Posterior vena cava (tissue), 2 donors: ENCODE results near the gene CYCS. TPM values are rescaled to one million over a fixed set of nuclear protein-coding genes. Genes with fewer than 3 reads are reported as not detected.
"Not testable (repeated sequence)": the region's sequence is repeated elsewhere in the genome, so short reads cannot be mapped to it uniquely, and the experiment has no call there.

Experiments
- DNase-seq: peaks from one replicate; pipeline ENCODE4 v3.0.0-alpha.2; 2020; ENCODE audit warnings: low spot score
- intact Hi-C, 2 donors: fragments of 100-400 bp; cut with DNase I; formaldehyde crosslinking; loops; one replicate each; pipeline versions ENCODE4 v1.14.1 to v1.14.2; 2022 to 2023
- total RNA-seq, 2 donors: library from RNA; stranded (reverse); fragmentation: NEBNext Ultra II Directional; extraction: Animal tissue kit (Norgen Biotek cat#: 25700); gene quantifications; one replicate each; pipeline ENCODE4 v1.2.1, GENCODE V29; 2021
- donor health status: DM: yes; HTN: yes; CAD: no.
- donor health status: DM: yes; HTN: yes; CAD: no.

The CYCS gene
- total RNA-seq, 2 donors from 2014 or later, result 77.7 to 81.4 TPM

GRCh38 chr7:25084821-25085220 lies 40.2 kb downstream of the CYCS start:
- intact Hi-C loops, result loop anchor here in 1 of 2 donors (10.0 kb wide), 1 partner anchor 270 kb away; no protein-coding TSS in a partner anchor
- DNase-seq, result no peak

GRCh38 chr7:25083201-25083600 lies 41.9 kb downstream of the CYCS start:
- DNase-seq, result no peak
- intact Hi-C loops, result loop anchor here in 1 of 2 donors (10.0 kb wide), 1 partner anchor 268 kb away; no protein-coding TSS in a partner anchor

GRCh38 chr7:25082041-25082440 lies 43.0 kb downstream of the CYCS start:
- intact Hi-C loops, result loop anchor here in 1 of 2 donors (10.0 kb wide), 1 partner anchor 267 kb away; no protein-coding TSS in a partner anchor
- not testable (repeated sequence) for DNase-seq

DNA sequence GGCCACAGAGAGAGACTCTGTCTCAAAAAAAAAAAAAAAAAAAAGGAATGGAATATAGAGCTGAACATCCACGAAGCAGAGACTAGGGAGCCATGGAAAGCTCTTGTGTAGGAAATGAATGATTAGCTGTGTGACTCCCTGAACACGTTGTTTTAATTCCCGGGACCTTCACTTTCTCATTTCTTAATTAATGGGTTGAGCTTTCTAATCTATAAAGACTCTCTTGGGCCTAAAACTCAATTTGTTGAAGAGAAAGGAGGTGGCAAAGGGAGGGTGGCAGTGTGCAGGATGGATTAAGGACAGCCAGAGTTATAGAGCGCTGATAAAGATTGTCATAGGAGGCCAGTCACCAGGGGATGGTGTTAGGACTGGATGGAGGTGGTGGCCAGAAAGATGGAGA lies 48.0 kb downstream of the CYCS start:
- intact Hi-C loops, result no loop called here

GRCh38 chr7:25075459-25075858 lies 49.6 kb downstream of the CYCS start:
- no peak for DNase-seq
- intact Hi-C loops, result no loop called here

More for the DNA sequence above, 48.0 kb downstream of the CYCS start:
- DNase-seq, result no peak

DNA sequence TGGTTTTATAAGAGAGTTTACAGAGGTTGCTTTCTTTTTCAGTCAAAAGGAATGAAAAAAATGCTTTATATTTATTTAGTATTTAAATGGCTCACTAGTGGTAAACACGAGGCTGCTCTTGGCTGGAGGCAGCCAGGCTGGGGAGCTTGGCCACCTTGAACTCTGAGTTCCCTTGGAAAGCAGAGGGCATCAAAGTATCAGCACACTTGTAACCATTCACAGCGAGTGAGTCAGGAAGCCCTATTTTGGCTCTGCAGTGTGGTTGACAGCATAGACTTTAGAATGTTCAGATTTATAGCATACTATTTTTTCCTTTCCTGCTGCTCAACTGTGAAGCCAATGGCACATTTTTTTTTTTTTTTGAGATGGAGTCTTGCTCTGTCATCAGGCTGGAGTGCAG lies 51.6 kb downstream of the CYCS start:
- intact Hi-C loops, result loop anchor here in 1 of 2 donors (5.0 kb wide), 1 partner anchor 251 kb away; no protein-coding TSS in a partner anchor
- no peak for DNase-seq

Other genes starting within 250 kb of the CYCS start
- 1 to 10 TPM; 5.0 to 9.1 TPM for gene OSBPL3, start 145.1 kb downstream of the CYCS start, total RNA-seq
- not detected for gene NPVF, start 103.2 kb upstream of the CYCS start, total RNA-seq